Subcutaneous adipose tissue (tissue), 4 donors: ENCODE data around the gene ZNF30. TPM values are rescaled to one million over a fixed set of nuclear protein-coding genes. Genes with fewer than 3 reads are reported as not detected.

Source experiments
- CTCF ChIP-seq: fragments of 450-650 bp; IDR thresholded peaks from one replicate; pipeline ENCODE4 v1.5.1; 2016; ENCODE audit warnings: low read depth, mild to moderate bottlenecking, control low read depth, antibody characterized with exemption, moderate library complexity
- total RNA-seq, 4 donors: library from RNA; depleted of rRNA; stranded (reverse); fragments of >200 nt; gene quantifications; one replicate each; pipeline ENCODE4 v1.1.0, GENCODE V29; 2016

Gene ZNF30
- total RNA-seq, 4 donors from 2014 or later: 1.8 to 3.4 (median 2.4) TPM

GRCh38 chr19:34972163-34972705 lies 45.5 kb downstream of the ZNF30 start:
- no peak for TF ChIP-seq CTCF

- TF ChIP-seq CTCF: no peak
Observed at GRCh38 chr19:34974646-34975045, 47.9 kb downstream of the ZNF30 start.

- TF ChIP-seq CTCF: no peak
Observed at GRCh38 chr19:34975056-34975455, 48.4 kb downstream of the ZNF30 start.

- no peak for TF ChIP-seq CTCF
Observed at GRCh38 chr19:34976611-34977010, 49.9 kb downstream of the ZNF30 start.

GRCh38 chr19:34979819-34980640 lies 53.3 kb downstream of the ZNF30 start:
- TF ChIP-seq CTCF: no peak

GRCh38 chr19:34982275-34982674 lies 55.6 kb downstream of the ZNF30 start:
- no peak for TF ChIP-seq CTCF

GRCh38 chr19:34983786-34984185 lies 57.1 kb downstream of the ZNF30 start:
- no peak for TF ChIP-seq CTCF
